GM13976 (cell line): Measurements from ENCODE around the gene RCAN1.

Experiments used
- DNase-seq: peaks from one replicate; pipeline ENCODE4 v3.0.0; 2012; ENCODE audit warnings: low spot score
- in situ Hi-C: fragments of 300-500 bp; cut with MboI; formaldehyde crosslinking; loops from one replicate; pipeline ENCODE4 v1.12.0; 2022; ENCODE audit warnings: low sequenced_read_pairs, mixed read lengths, inconsistent platforms; ENCODE audit not compliant: unreplicated experiment
- TF ChIP-seq, protein P1 (sequence below): IDR thresholded peaks from 2 replicates; pipeline ENCODE4 v1.5.1; 2012; ENCODE audit warnings: borderline replicate concordance, mild to moderate bottlenecking; ENCODE audit not compliant: insufficient read depth; ENCODE audit errors: extremely low read depth, missing control alignments, control extremely low read depth

The RCAN1 gene

DNA sequence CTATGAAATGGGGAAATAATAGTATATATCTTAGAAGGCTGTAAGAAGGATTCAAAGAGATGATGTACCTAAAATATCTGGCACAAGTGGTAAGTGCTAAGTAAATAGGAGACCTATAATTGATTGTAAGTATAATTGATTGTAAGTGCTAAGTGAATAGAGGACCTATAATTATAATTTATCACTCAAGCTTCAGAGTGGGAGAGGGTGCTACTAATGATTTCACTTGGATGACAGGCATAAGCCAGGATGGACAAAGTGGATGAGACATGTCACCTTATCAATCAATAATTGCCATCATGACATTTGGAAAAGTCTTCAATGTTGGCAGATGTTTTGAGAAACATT, 11.2 kb downstream of the RCAN1 start:
- TF ChIP-seq, protein P1, sequence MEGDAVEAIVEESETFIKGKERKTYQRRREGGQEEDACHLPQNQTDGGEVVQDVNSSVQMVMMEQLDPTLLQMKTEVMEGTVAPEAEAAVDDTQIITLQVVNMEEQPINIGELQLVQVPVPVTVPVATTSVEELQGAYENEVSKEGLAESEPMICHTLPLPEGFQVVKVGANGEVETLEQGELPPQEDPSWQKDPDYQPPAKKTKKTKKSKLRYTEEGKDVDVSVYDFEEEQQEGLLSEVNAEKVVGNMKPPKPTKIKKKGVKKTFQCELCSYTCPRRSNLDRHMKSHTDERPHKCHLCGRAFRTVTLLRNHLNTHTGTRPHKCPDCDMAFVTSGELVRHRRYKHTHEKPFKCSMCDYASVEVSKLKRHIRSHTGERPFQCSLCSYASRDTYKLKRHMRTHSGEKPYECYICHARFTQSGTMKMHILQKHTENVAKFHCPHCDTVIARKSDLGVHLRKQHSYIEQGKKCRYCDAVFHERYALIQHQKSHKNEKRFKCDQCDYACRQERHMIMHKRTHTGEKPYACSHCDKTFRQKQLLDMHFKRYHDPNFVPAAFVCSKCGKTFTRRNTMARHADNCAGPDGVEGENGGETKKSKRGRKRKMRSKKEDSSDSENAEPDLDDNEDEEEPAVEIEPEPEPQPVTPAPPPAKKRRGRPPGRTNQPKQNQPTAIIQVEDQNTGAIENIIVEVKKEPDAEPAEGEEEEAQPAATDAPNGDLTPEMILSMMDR, result no peak
- no peak for DNase-seq
- in situ Hi-C loops, result loop anchor here (25.0 kb wide), 1 partner anchor 691 kb away; the partner anchor contains the start of gene ATP5PO

DNA sequence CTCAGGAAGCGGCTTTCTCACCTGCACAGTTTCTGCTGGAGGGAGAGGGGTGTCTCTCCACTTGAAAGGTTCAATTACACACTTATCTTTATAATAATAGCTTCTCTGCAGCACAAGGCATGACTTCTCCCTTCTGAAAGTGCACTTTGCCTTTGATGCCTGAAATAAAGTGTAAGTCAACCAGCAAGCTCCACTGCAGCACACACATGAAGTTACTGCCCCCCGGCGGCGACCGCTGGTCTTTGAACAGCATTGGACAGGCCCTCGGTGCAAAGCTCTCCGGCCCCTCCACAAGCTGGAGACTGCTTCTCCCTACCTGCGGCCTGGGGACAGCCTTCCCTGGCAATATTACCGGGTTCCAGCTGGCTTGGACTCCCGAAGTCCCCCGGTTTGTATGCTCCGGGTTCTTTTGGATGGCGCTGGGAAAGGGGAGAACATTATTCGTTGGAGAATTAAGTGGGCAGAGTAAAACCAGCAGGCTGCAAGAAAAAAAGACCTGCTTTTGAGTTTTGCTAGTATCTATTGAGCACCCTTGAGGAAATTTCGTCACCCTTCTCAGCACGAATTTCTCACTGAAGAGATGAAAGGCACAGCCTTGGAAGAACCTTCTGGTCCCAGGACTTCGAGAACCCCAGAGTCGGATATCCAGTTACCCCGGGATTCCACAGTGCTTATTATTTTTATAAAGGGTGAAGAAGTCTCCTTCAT, 11.8 kb downstream of the RCAN1 start:
- TF ChIP-seq, protein P1, result peak; percentile 78
- in situ Hi-C loops, result loop anchor here (25.0 kb wide), 1 partner anchor 691 kb away; the partner anchor contains the start of gene ATP5PO
- peak; percentile 79 for DNase-seq

DNA sequence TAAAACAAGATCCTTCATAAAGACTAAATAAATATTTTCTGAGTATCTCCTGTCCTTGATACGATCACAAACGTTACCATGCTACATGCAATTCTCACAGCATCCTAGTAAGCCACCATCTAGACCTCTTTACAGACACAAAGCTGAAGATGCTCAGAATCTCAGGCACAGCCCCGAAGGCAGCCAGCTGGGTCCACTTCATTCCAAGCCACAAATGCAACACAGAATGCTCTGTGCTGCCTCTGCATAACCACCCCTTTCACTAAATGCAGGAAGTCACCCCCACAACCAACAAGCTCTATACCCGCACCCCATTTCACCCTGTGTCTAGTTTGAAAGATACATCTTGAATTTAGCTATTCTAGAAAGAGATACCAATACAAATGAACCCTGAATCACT, 12.9 kb downstream of the RCAN1 start:
- DNase-seq, result no peak
- in situ Hi-C loops, result loop anchor here (25.0 kb wide), 1 partner anchor 690 kb away; the partner anchor contains the start of gene ATP5PO
- TF ChIP-seq, protein P1, result no peak

DNA sequence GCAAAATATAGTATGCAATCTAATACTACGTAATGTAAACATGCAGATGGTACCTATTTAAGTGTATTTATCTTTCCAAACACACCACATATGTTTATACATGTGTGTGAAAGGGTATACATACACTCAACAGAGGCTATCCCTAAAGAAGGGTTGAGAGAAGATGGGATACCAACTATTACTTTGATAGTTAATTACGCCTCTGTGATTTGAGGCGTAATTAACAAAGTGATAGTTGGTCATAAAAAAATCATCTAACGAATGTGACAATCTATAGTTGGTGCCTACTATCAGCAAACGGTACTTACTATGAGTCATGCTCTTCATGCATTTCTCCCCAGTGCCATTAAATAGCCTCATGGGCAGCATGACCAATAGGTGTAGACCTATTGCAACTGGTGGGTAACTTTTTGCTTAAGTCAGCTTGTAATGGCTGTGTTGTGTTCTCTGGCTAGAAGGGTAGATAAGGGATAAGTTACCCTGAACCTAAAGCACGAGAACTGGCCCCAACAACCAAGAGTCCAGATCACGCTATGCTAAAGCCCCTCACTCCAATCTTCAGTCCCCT, 15.3 kb downstream of the RCAN1 start:
- DNase-seq, result no peak
- TF ChIP-seq, protein P1, result no peak
- in situ Hi-C loops, result loop anchor here (25.0 kb wide), 1 partner anchor 687 kb away; the partner anchor contains the start of gene ATP5PO

DNA sequence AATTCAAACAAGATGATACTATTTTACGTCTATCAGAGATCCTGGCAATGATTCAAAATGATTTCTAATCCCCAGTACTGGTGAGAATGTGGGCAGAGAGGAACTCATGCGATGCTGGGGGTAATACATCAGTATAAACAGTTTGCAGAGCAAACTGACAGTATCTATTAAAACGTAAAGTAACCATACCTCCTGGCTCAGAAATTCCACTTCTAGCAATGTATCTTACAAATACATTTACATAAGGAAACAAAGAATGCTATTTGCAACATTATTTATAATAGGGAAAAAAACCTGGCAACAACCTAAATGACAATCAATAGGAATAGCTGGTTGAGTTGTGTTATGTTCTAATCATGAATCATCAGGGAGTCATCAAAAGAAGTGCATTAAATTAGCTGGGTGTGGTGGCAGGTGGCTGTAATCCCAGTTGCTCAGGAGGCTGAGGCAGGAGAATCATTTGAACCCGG, 15.9 kb downstream of the RCAN1 start:
- TF ChIP-seq, protein P1, result no peak
- DNase-seq, result no peak
- in situ Hi-C loops, result no loop called here

DNA sequence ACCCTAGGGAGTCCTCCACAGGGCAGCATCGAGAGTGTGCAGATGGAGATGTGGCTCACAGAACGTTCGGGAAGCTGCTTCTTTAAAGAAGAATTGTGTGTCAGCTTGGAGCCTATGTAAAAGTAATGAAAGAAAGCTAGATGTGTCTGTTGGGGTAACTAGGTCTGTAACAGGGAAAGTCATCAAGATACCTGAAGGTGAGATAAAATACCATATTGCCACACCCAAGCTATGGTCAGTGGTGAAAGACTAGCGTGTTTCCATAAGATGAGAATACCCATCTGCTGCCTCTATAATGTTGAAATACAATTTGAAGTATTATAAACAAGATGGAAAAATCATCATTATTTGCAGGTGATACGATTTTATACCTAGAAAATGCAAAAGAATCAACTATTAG, 17.5 kb downstream of the RCAN1 start:
- in situ Hi-C loops, result no loop called here
- TF ChIP-seq, protein P1, result no peak
- DNase-seq, result no peak
